HFF-Myc (cell line): Measurements from ENCODE around the gene PVALB.

Experiments
- DNase-seq: peaks from one replicate; pipeline ENCODE4 v3.0.0-alpha.2; 2011; ENCODE audit warnings: low read depth; ENCODE audit errors: extremely low read depth
- H3K4me3 ChIP-seq: replicated peaks from 2 replicates; pipeline ENCODE4 v1.5.1; 2011; ENCODE audit warnings: low read depth, mild to moderate bottlenecking, control low read depth, low read length
- CTCF ChIP-seq: IDR thresholded peaks from 2 replicates; pipeline ENCODE4 v1.5.1; 2012; ENCODE audit warnings: mild to moderate bottlenecking, low read depth, low read length, control low read depth; ENCODE audit errors: missing control alignments

Gene PVALB

DNA sequence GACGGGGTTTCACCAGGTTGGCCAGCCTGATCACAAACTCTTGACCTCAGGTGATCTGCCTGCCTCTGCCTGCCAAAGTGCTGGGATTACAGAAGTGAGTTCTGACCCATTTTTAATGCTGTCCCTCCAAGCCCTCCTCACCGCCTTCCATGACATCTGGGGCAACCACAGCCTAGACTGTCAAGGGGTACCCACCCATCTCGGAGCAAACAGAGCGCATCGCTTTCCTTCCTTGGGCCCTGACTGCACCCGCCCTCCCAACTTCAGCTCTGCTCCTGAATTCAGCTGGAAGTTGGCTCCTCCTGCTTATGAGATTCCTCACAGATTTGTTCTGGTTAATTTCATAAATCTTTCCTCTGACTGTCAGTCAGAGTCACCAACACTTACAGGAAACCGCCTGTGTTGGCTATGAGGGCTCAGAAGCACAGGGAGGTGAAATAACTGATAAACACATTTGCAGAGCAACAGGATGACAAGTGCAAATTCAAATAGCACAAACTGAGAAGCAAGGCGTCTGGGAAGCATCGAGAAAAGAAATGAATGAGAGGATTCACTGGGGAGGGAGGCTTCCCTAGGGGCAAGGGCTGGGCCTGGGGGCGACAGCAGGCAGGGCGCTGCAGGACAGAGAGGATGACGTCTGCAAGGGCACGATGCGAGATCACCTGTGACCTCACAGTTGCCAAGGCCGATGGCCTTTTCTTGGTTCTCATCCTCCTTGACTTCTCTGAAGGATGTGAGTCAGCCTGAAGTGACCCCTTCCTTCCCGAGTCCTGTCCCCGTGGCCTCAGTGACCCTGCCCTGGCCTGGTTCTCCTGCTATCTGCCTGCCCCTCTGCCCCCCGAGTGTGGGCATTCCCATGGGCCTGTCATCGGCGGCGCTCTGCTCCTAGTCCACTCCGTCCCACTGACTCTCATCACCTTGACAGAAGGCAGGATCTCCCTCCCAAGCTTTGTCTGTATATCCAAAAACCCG, 47.0 kb downstream of the PVALB start:
- no peak overlapping the region for H3K4me3 ChIP-seq
- no peak for TF ChIP-seq CTCF
- no peak for DNase-seq

DNA sequence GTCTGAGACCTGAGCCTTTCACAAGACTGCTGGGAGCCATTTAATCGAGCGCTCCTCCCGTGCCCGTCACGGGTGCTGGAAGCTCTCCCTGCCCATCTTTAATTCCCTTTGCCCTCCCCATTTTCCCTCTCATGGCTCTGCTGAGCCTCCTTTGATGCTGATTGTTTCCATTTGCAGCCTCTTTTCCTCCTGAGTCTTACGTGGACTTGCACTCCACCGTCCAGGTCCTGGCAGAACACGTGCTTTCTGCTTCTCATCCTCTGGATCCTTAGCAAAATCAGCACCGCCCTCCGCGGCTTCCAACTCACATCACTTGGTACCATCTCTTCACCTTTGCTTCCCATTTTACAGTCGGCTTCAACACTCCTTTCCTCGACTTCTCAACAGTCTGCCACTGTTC, 48.2 kb downstream of the PVALB start:
- DNase-seq = no peak
- H3K4me3 ChIP-seq = no peak overlapping the region
- TF ChIP-seq CTCF = no peak

DNA sequence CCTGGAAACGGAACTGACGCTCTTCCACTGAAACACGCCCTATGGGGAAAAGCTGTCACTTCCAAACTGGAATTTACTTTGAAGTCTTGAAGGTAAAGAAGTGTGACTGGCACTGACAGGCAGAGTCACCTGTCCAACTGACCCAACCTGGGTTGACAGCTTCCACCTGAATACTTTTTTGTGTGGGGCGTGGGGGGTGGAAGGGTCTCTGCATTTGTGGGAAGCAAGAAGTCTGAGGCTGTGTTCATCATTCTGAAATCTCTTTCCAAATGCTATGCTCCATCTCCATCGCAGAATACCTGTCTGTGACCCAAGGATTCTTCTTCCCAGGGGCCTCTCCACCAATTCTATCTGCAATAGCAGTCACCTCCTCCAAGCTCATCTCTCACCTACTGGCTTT, 48.7 kb downstream of the PVALB start:
- no peak overlapping the region for H3K4me3 ChIP-seq
- TF ChIP-seq CTCF = no peak
- DNase-seq = no peak

GRCh38 chr22:36767035-36767775, 49.6 kb downstream of the PVALB start:
- no peak overlapping the region for H3K4me3 ChIP-seq
- no peak for TF ChIP-seq CTCF
- DNase-seq = no peak

GRCh38 chr22:36765943-36766450, 50.8 kb downstream of the PVALB start:
- no peak overlapping the region for H3K4me3 ChIP-seq
- no peak for DNase-seq
- TF ChIP-seq CTCF = no peak

DNA sequence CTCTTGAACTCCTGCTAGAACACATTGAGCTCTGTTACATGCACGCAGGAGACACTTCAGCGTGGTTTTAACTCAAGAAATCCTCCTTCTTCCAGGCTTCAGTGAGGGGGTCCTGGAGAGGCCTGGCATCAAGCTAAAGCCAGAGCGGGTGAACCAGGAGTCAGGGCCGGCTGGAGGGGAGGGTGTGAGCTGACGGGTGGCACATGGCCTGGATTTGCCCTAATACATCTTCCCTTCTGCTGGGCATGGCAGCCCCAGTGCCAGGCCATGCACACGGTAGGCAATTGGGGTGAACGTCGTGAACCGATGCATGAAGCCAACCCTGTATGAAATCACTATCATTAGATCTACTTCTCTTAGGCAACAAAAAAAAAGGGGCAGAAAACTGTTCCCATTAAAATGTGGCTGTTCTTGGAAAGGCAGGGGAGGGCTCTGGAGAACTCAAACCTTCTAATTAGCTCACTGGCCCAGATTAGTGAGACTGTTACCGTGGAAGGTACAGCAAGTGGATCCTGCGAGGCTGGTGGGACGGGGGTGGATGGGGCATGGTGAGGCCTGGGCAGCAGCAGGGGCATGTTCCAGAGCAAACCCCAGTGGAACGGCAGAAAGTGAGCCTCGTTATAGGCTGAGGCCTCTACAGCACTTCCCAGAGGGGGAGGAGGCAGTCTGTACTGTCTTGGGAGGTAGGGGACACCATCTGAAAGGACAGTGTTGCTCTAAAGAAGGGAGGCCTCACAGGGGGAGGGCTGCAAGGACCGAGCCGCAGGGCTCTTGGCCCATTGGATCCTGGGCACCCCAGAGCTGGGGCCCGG, 51.5 kb downstream of the PVALB start:
- TF ChIP-seq CTCF = no peak
- H3K4me3 ChIP-seq = no peak overlapping the region
- DNase-seq = no peak
